Activated T-cell treated with anti-CD3 and anti-CD28 coated beads, Interleukin-2, amount 50 U/mL, for 24 hours (primary cell): Measurements from ENCODE around the gene KCNQ2.
A peak's percentile ranks its signal among the peaks of the same experiment; 100 is the strongest.

Source experiments
- DNase-seq: peaks from one replicate; pipeline ENCODE4 v3.0.0-alpha.2; 2020
- H3K27ac Mint-ChIP-seq: 2 replicates; pipeline ENCODE4 v1.8.0; 2020; ENCODE audit warnings: mild to moderate bottlenecking, mixed read lengths
- H3K27me3 Mint-ChIP-seq: 2 replicates; pipeline ENCODE4 v1.8.0; 2020; ENCODE audit warnings: mixed read lengths
- H3K36me3 Mint-ChIP-seq: 2 replicates; pipeline ENCODE4 v1.8.0; 2020; ENCODE audit warnings: low read depth, mixed read lengths
- H3K4me1 Mint-ChIP-seq: 2 replicates; pipeline ENCODE4 v1.8.0; 2020; ENCODE audit warnings: low read depth, mixed read lengths
- H3K4me3 Mint-ChIP-seq: 2 replicates; pipeline ENCODE4 v1.8.0; 2020; ENCODE audit warnings: mild to moderate bottlenecking, moderate library complexity, mixed read lengths
- H3K9me3 Mint-ChIP-seq: 2 replicates; pipeline ENCODE4 v1.8.0; 2020; ENCODE audit warnings: mixed read lengths

KCNQ2 gene

GRCh38 chr20:63449796-63450730 lies 22.4 kb downstream of the KCNQ2 start:
- H3K9me3 Mint-ChIP-seq, result no peaks in the 10 kb centered on the region
- no peak overlapping the region for H3K4me3 Mint-ChIP-seq
- no peaks in the 10 kb centered on the region for H3K36me3 Mint-ChIP-seq
- H3K27me3 Mint-ChIP-seq, result peaks cover 39% of the 10 kb centered on the region
- no peak overlapping the region for H3K27ac Mint-ChIP-seq
- H3K4me1 Mint-ChIP-seq, result peaks cover 6% of the 10 kb centered on the region
- DNase-seq, result no peak

GRCh38 chr20:63449025-63449424 lies 23.4 kb downstream of the KCNQ2 start:
- peaks cover 1% of the 10 kb centered on the region for H3K4me1 Mint-ChIP-seq
- H3K4me3 Mint-ChIP-seq, result no peak overlapping the region
- peaks cover 30% of the 10 kb centered on the region for H3K27me3 Mint-ChIP-seq
- no peaks in the 10 kb centered on the region for H3K9me3 Mint-ChIP-seq
- no peak for DNase-seq
- H3K36me3 Mint-ChIP-seq, result no peaks in the 10 kb centered on the region
- H3K27ac Mint-ChIP-seq, result no peak overlapping the region

GRCh38 chr20:63448031-63448430 lies 24.4 kb downstream of the KCNQ2 start:
- Mint-ChIP-seq H3K9me3 (no peaks in the 10 kb centered on the region), H3K4me3 (no peak overlapping the region), H3K27me3 (peaks cover 21% of the 10 kb centered on the region), H3K27ac (no peak overlapping the region), H3K36me3 (no peaks in the 10 kb centered on the region), H3K4me1 (no peaks in the 10 kb centered on the region)
- no peak for DNase-seq

- H3K36me3 Mint-ChIP-seq, result no peaks in the 10 kb centered on the region
- H3K4me3 Mint-ChIP-seq, result no peak overlapping the region
- peaks cover 19% of the 10 kb centered on the region for H3K27me3 Mint-ChIP-seq
- peaks cover under 1% of the 10 kb centered on the region for H3K4me1 Mint-ChIP-seq
- DNase-seq, result no peak
- no peak overlapping the region for H3K27ac Mint-ChIP-seq
- no peaks in the 10 kb centered on the region for H3K9me3 Mint-ChIP-seq
Measured at GRCh38 chr20:63447320-63447719, 25.1 kb downstream of the KCNQ2 start.

GRCh38 chr20:63446216-63447024 lies 26.0 kb downstream of the KCNQ2 start:
- no peaks in the 10 kb centered on the region for H3K36me3 Mint-ChIP-seq
- H3K4me3 Mint-ChIP-seq, result no peak overlapping the region
- DNase-seq, result no peak
- peaks cover 16% of the 10 kb centered on the region for H3K27me3 Mint-ChIP-seq
- no peaks in the 10 kb centered on the region for H3K9me3 Mint-ChIP-seq
- no peak overlapping the region for H3K27ac Mint-ChIP-seq
- peaks cover 10% of the 10 kb centered on the region for H3K4me1 Mint-ChIP-seq

GRCh38 chr20:63445075-63445734 lies 27.2 kb downstream of the KCNQ2 start:
- no peak for DNase-seq
- Mint-ChIP-seq H3K4me3 (no peak overlapping the region), H3K27ac (no peak overlapping the region), H3K27me3 (peaks cover 16% of the 10 kb centered on the region), H3K9me3 (no peaks in the 10 kb centered on the region), H3K36me3 (no peaks in the 10 kb centered on the region), H3K4me1 (peaks cover 14% of the 10 kb centered on the region)

GRCh38 chr20:63444548-63444947 lies 27.9 kb downstream of the KCNQ2 start:
- Mint-ChIP-seq H3K36me3 (no peaks in the 10 kb centered on the region), H3K4me3 (no peak overlapping the region), H3K9me3 (no peaks in the 10 kb centered on the region), H3K27ac (no peak overlapping the region), H3K4me1 (peaks cover 14% of the 10 kb centered on the region), H3K27me3 (peaks cover 16% of the 10 kb centered on the region)
- no peak for DNase-seq

GRCh38 chr20:63443606-63444395 lies 28.7 kb downstream of the KCNQ2 start:
- Mint-ChIP-seq H3K27me3 (peaks cover 17% of the 10 kb centered on the region), H3K36me3 (no peaks in the 10 kb centered on the region), H3K4me1 (peaks cover 14% of the 10 kb centered on the region), H3K4me3 (no peak overlapping the region), H3K27ac (peak overlapping the region; percentile 55), H3K9me3 (no peaks in the 10 kb centered on the region)
- no peak for DNase-seq

GRCh38 chr20:63442100-63442493 lies 30.4 kb downstream of the KCNQ2 start:
- Mint-ChIP-seq H3K27me3 (peaks cover 12% of the 10 kb centered on the region), H3K4me1 (peaks cover 14% of the 10 kb centered on the region), H3K27ac (no peak overlapping the region)

GRCh38 chr20:63441136-63442099 lies 31.0 kb downstream of the KCNQ2 start:
- Mint-ChIP-seq H3K9me3 (no peaks in the 10 kb centered on the region), H3K4me3 (peak overlapping the region; percentile 3), H3K27ac (peak overlapping the region; percentile 35), H3K27me3 (peaks cover 11% of the 10 kb centered on the region), H3K4me1 (peaks cover 14% of the 10 kb centered on the region), H3K36me3 (no peaks in the 10 kb centered on the region)
- DNase-seq, result peak; percentile 43

More at GRCh38 chr20:63442100-63442493, 30.4 kb downstream of the KCNQ2 start:
- DNase-seq, result peak; percentile 74
- Mint-ChIP-seq H3K36me3 (no peaks in the 10 kb centered on the region), H3K4me3 (no peak overlapping the region), H3K9me3 (no peaks in the 10 kb centered on the region)

- H3K9me3 Mint-ChIP-seq, result no peaks in the 10 kb centered on the region
- H3K4me1 Mint-ChIP-seq, result peaks cover 14% of the 10 kb centered on the region
- no peak overlapping the region for H3K27ac Mint-ChIP-seq
- DNase-seq, result no peak
- H3K27me3 Mint-ChIP-seq, result peaks cover 15% of the 10 kb centered on the region
- no peak overlapping the region for H3K4me3 Mint-ChIP-seq
- H3K36me3 Mint-ChIP-seq, result no peaks in the 10 kb centered on the region
Measured at GRCh38 chr20:63440366-63440955, 32.0 kb downstream of the KCNQ2 start.

- H3K9me3 Mint-ChIP-seq, result no peaks in the 10 kb centered on the region
- H3K27ac Mint-ChIP-seq, result no peak overlapping the region
- no peak overlapping the region for H3K4me3 Mint-ChIP-seq
- DNase-seq, result no peak
- H3K27me3 Mint-ChIP-seq, result peaks cover 18% of the 10 kb centered on the region
- peaks cover 15% of the 10 kb centered on the region for H3K4me1 Mint-ChIP-seq
- H3K36me3 Mint-ChIP-seq, result no peaks in the 10 kb centered on the region
Measured at GRCh38 chr20:63439866-63440265, 32.6 kb downstream of the KCNQ2 start.

GRCh38 chr20:63438121-63438520 lies 34.3 kb downstream of the KCNQ2 start:
- Mint-ChIP-seq H3K4me1 (peaks cover 20% of the 10 kb centered on the region), H3K4me3 (no peak overlapping the region), H3K9me3 (no peaks in the 10 kb centered on the region), H3K27ac (no peak overlapping the region), H3K27me3 (peaks cover 21% of the 10 kb centered on the region), H3K36me3 (no peaks in the 10 kb centered on the region)
- DNase-seq, result no peak
